ENCODE data around the gene MOB3B.
"Not testable (repeated sequence)": the region's sequence is repeated elsewhere in the genome, so short reads cannot be mapped to it uniquely, and the experiment has no call there.

Gene MOB3B

GRCh38 chr9:27482709-27483108 is 46.9 kb downstream of the MOB3B start:
- DNase-seq: no peak

- DNase-seq: no peak
These were observed 51.3 kb downstream of the MOB3B start for GRCh38 chr9:27478322-27478721.

GRCh38 chr9:27476870-27477515 is 52.6 kb downstream of the MOB3B start:
- no peak for DNase-seq

GRCh38 chr9:27475057-27475595 is 54.5 kb downstream of the MOB3B start:
- DNase-seq: no peak

GRCh38 chr9:27474305-27474704 is 55.3 kb downstream of the MOB3B start:
- no peak for DNase-seq

- DNase-seq: peak in 15 of 58 donors; percentile 7 to 61 (median 19)
These were observed 56.5 kb downstream of the MOB3B start for GRCh38 chr9:27473111-27473529.

- peak in 2 of 58 donors; percentile 4 to 14 for DNase-seq
These were observed 57.4 kb downstream of the MOB3B start for GRCh38 chr9:27472195-27472594.

- DNase-seq: no peak
These were observed 57.8 kb downstream of the MOB3B start for GRCh38 chr9:27471789-27472188.

- DNase-seq: no peak
These were observed 58.2 kb downstream of the MOB3B start for GRCh38 chr9:27471366-27471765.

GRCh38 chr9:27470291-27470856 is 59.2 kb downstream of the MOB3B start:
- no peak for DNase-seq

- DNase-seq: no peak
These were observed 60.1 kb downstream of the MOB3B start for GRCh38 chr9:27469550-27469949.

- peak in 1 of 58 donors; percentile 40 for DNase-seq
These were observed 61.0 kb downstream of the MOB3B start for GRCh38 chr9:27468462-27469110.

- no peak for DNase-seq
These were observed 61.6 kb downstream of the MOB3B start for GRCh38 chr9:27468000-27468399.

- no peak for DNase-seq
These were observed 62.1 kb downstream of the MOB3B start for GRCh38 chr9:27467486-27467885.

- DNase-seq: not testable (repeated sequence)
These were observed 63.1 kb downstream of the MOB3B start for GRCh38 chr9:27466516-27466915.

GRCh38 chr9:27464950-27465349 is 64.7 kb downstream of the MOB3B start:
- not testable (repeated sequence) for DNase-seq

- no peak for DNase-seq
These were observed 66.8 kb downstream of the MOB3B start for GRCh38 chr9:27462846-27463245.

- no peak for DNase-seq
These were observed 67.2 kb downstream of the MOB3B start for GRCh38 chr9:27462434-27462833.

GRCh38 chr9:27460226-27461023 is 69.2 kb downstream of the MOB3B start:
- DNase-seq: no peak

- no peak for DNase-seq
These were observed 72.2 kb downstream of the MOB3B start for GRCh38 chr9:27457445-27457844.

GRCh38 chr9:27453860-27454553 is 75.6 kb downstream of the MOB3B start:
- DNase-seq: no peak

Data from anterior cingulate cortex (tissue), 58 donors.